ENCODE measurements around the gene VPS8. TPM values are rescaled to one million over a fixed set of nuclear protein-coding genes. Genes with fewer than 3 reads are reported as not detected.
"Not testable (repeated sequence)": the region's sequence is repeated elsewhere in the genome, so short reads cannot be mapped to it uniquely, and the experiment has no call there.

The VPS8 gene
- total RNA-seq, 1 donor from 2014 or later: 59.4 TPM

GRCh38 chr3:185009650-185010049, 197.7 kb downstream of the VPS8 start:
- H3K4me3 Mint-ChIP-seq: no peak overlapping the region
- no peak for TF ChIP-seq CTCF (conservative IDR thresholded peaks at IDR 0.05)
- no peaks in the 10 kb centered on the region for H3K4me1 Mint-ChIP-seq (ENCODE audit: unreplicated experiment)
- no peak overlapping the region for H3K27ac Mint-ChIP-seq
- H3K9me3 Mint-ChIP-seq: peaks cover 22% of the 10 kb centered on the region
- peaks cover 37% of the 10 kb centered on the region for H3K36me3 Mint-ChIP-seq
- no peak for DNase-seq (ENCODE audit: extremely low spot score, unreplicated experiment)
- no peaks in the 10 kb centered on the region for H3K27me3 Mint-ChIP-seq

GRCh38 chr3:185017584-185017983, 205.6 kb downstream of the VPS8 start:
- not testable (repeated sequence) for H3K27ac Mint-ChIP-seq; DNase-seq (ENCODE audit: extremely low spot score, unreplicated experiment); H3K4me1 Mint-ChIP-seq (ENCODE audit: unreplicated experiment); H3K9me3 Mint-ChIP-seq; H3K27me3 Mint-ChIP-seq; H3K4me3 Mint-ChIP-seq
- peaks cover 27% of the 10 kb centered on the region for H3K36me3 Mint-ChIP-seq

GRCh38 chr3:185017996-185018395, 206.0 kb downstream of the VPS8 start:
- not testable (repeated sequence) for H3K4me1 Mint-ChIP-seq (ENCODE audit: unreplicated experiment); DNase-seq (ENCODE audit: extremely low spot score, unreplicated experiment); H3K4me3 Mint-ChIP-seq; H3K9me3 Mint-ChIP-seq; H3K27ac Mint-ChIP-seq; H3K27me3 Mint-ChIP-seq
- H3K36me3 Mint-ChIP-seq: peaks cover 24% of the 10 kb centered on the region

- H3K4me1 Mint-ChIP-seq (ENCODE audit: unreplicated experiment): no peaks in the 10 kb centered on the region
- H3K4me3 Mint-ChIP-seq: no peak overlapping the region
- H3K27ac Mint-ChIP-seq: no peak overlapping the region
- peaks cover 24% of the 10 kb centered on the region for H3K36me3 Mint-ChIP-seq
- no peak for TF ChIP-seq CTCF (conservative IDR thresholded peaks at IDR 0.05)
- peaks cover 4% of the 10 kb centered on the region for H3K9me3 Mint-ChIP-seq
- no peak for DNase-seq (ENCODE audit: extremely low spot score, unreplicated experiment)
- no peaks in the 10 kb centered on the region for H3K27me3 Mint-ChIP-seq
Observed at GRCh38 chr3:185021256-185021655, 209.3 kb downstream of the VPS8 start.

- H3K4me1 Mint-ChIP-seq (ENCODE audit: unreplicated experiment): no peaks in the 10 kb centered on the region
- no peaks in the 10 kb centered on the region for H3K27me3 Mint-ChIP-seq
- no peaks in the 10 kb centered on the region for H3K9me3 Mint-ChIP-seq
- TF ChIP-seq CTCF (conservative IDR thresholded peaks at IDR 0.05): no peak
- H3K27ac Mint-ChIP-seq: no peak overlapping the region
- no peak for DNase-seq (ENCODE audit: extremely low spot score, unreplicated experiment)
- H3K36me3 Mint-ChIP-seq: peaks cover 21% of the 10 kb centered on the region
- no peak overlapping the region for H3K4me3 Mint-ChIP-seq
Observed at GRCh38 chr3:185024406-185024805, 212.4 kb downstream of the VPS8 start.

GRCh38 chr3:185024966-185025365, 213.0 kb downstream of the VPS8 start:
- H3K4me3 Mint-ChIP-seq: no peak overlapping the region
- H3K9me3 Mint-ChIP-seq: no peaks in the 10 kb centered on the region
- no peaks in the 10 kb centered on the region for H3K4me1 Mint-ChIP-seq (ENCODE audit: unreplicated experiment)
- peaks cover 21% of the 10 kb centered on the region for H3K36me3 Mint-ChIP-seq
- no peak for TF ChIP-seq CTCF (conservative IDR thresholded peaks at IDR 0.05)
- no peaks in the 10 kb centered on the region for H3K27me3 Mint-ChIP-seq
- no peak overlapping the region for H3K27ac Mint-ChIP-seq
- DNase-seq (ENCODE audit: extremely low spot score, unreplicated experiment): no peak

- Mint-ChIP-seq H3K4me1 (ENCODE audit: unreplicated experiment) (no peaks in the 10 kb centered on the region), H3K27me3 (no peaks in the 10 kb centered on the region), H3K4me3 (no peak overlapping the region), H3K36me3 (peaks cover 25% of the 10 kb centered on the region), H3K27ac (no peak overlapping the region), H3K9me3 (no peaks in the 10 kb centered on the region)
- no peak for TF ChIP-seq CTCF (conservative IDR thresholded peaks at IDR 0.05)
- no peak for DNase-seq (ENCODE audit: extremely low spot score, unreplicated experiment)
Observed at GRCh38 chr3:185028121-185028520, 216.2 kb downstream of the VPS8 start.
